Mucosa of stomach (tissue), 1 donor: ENCODE data around the gene MTHFD1.

Experiments
- H3K27me3 ChIP-seq: one replicate; pipeline ENCODE4 v1.7.0; 2013; ENCODE audit warnings: mild to moderate bottlenecking, low read length; ENCODE audit not compliant: control insufficient read depth, insufficient read depth
- H3K36me3 ChIP-seq: one replicate; pipeline ENCODE4 v1.7.0; 2013; ENCODE audit warnings: low read length; ENCODE audit not compliant: control insufficient read depth, insufficient read depth
- H3K4me1 ChIP-seq: one replicate; pipeline ENCODE4 v1.7.0; 2013; ENCODE audit warnings: mild to moderate bottlenecking, low read length; ENCODE audit not compliant: control insufficient read depth, insufficient read depth
- H3K4me3 ChIP-seq: one replicate; pipeline ENCODE4 v1.7.0; 2013; ENCODE audit warnings: low read length
- H3K9ac ChIP-seq: one replicate; pipeline ENCODE4 v1.7.0; 2013; ENCODE audit warnings: mild to moderate bottlenecking, low read length, moderate library complexity
- H3K9me3 ChIP-seq: one replicate; pipeline ENCODE4 v1.7.0; 2013; ENCODE audit warnings: mild to moderate bottlenecking, low read length, moderate library complexity; ENCODE audit not compliant: control insufficient read depth
- donor health status: Pancreatic carcinoma.

Gene MTHFD1

DNA sequence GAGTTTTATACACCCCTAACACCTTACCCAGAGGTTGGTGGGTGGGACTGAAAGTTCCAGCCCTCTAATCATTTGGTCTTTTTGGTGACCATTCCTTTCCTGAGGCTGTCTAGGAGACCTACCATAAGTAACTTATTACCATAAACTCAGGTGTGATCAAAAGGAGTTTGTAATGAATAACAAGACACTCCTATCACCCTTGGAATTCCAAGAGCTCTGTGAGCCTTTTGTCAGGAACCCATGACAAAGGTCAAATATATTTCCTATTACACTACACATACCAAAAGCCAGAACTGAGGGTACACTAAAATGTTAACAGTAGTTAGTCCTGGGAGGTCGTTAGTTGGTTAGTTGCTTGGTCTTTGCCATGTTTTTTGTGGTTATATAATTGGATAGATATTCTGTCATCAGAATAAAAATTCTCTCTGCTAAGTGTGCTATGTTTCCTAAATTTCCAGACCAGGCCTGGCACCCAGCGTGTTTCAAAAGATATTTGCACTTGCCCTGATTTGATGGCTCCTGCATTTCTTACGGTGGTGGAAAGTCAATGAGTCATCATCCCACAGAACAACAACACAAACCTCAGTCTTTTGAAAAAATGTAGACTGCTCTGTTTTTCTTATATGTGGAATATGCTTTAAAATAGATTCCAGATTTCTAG, 50.2 kb downstream of the MTHFD1 start:
- Histone ChIP-seq H3K9me3 (no peaks in the 10 kb centered on the region), H3K27me3 (no peaks in the 10 kb centered on the region), H3K36me3 (no peaks in the 10 kb centered on the region), H3K4me3 (no peak overlapping the region), H3K9ac (no peak overlapping the region), H3K4me1 (no peaks in the 10 kb centered on the region)

GRCh38 chr14:64439141-64439540, 51.0 kb downstream of the MTHFD1 start:
- Histone ChIP-seq H3K36me3 (no peaks in the 10 kb centered on the region), H3K9ac (no peak overlapping the region), H3K27me3 (no peaks in the 10 kb centered on the region), H3K4me1 (no peaks in the 10 kb centered on the region), H3K9me3 (no peaks in the 10 kb centered on the region), H3K4me3 (no peak overlapping the region)

DNA sequence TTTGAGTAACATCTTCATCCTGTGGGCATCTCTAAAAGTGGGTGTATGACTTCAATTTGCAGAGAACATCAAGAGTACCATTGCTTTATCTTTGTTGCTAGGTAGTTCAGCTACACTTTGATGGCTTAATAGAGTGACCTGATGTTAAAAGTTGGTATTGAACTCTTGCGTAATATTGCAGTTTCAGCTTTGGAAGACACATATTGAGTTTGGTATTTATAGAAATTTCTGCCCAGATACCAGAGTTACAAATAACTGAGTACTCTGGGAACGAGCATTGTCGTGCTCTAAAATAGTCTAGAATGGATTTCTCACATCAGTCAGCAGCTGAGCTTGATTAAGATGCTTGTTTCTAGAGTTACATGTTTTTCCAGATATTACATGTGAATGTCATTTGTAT, 52.3 kb downstream of the MTHFD1 start:
- H3K4me1 ChIP-seq = no peaks in the 10 kb centered on the region
- H3K36me3 ChIP-seq = no peaks in the 10 kb centered on the region
- H3K27me3 ChIP-seq = no peaks in the 10 kb centered on the region
- H3K9me3 ChIP-seq = no peaks in the 10 kb centered on the region
- H3K4me3 ChIP-seq = no peak overlapping the region
- H3K9ac ChIP-seq = no peak overlapping the region

DNA sequence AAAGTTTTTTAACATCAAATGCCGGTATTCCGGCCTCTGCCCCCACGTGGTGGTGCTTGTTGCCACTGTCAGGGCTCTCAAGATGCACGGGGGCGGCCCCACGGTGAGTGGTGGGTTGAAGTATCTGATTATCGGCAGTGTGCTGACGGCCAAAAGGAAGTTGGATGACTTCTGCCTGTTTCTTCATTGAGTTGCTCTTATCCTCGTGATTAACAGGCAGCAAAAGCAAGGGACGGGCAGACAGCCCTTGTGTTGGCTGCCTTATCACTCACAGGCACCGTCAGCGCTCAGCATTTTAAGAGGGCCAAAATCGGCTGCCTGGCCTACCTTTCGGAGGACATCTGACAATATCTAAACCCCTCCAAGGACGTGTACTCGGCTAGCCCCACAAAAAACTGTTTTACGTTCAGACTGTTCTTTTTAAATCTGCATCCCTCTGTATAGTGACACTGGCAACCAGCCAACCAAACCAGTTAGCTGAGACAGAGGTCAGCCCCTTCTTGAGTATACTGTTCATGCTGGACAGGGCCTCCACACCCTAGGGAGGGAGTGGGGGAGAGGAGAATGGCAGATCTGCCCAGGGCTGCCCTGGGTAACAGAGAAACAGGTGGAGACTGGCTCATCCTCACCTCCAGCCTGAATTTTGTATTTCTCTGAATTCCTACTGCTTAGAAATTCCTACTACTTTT, 54.3 kb downstream of the MTHFD1 start:
- H3K9me3 ChIP-seq = no peaks in the 10 kb centered on the region
- no peaks in the 10 kb centered on the region for H3K27me3 ChIP-seq
- H3K36me3 ChIP-seq = no peaks in the 10 kb centered on the region
- H3K4me1 ChIP-seq = no peaks in the 10 kb centered on the region
- no peak overlapping the region for H3K9ac ChIP-seq
- no peak overlapping the region for H3K4me3 ChIP-seq

GRCh38 chr14:64444140-64444539, 56.0 kb downstream of the MTHFD1 start:
- Histone ChIP-seq H3K9me3 (no peaks in the 10 kb centered on the region), H3K9ac (no peak overlapping the region), H3K4me3 (no peak overlapping the region), H3K27me3 (no peaks in the 10 kb centered on the region), H3K4me1 (no peaks in the 10 kb centered on the region), H3K36me3 (no peaks in the 10 kb centered on the region)

DNA sequence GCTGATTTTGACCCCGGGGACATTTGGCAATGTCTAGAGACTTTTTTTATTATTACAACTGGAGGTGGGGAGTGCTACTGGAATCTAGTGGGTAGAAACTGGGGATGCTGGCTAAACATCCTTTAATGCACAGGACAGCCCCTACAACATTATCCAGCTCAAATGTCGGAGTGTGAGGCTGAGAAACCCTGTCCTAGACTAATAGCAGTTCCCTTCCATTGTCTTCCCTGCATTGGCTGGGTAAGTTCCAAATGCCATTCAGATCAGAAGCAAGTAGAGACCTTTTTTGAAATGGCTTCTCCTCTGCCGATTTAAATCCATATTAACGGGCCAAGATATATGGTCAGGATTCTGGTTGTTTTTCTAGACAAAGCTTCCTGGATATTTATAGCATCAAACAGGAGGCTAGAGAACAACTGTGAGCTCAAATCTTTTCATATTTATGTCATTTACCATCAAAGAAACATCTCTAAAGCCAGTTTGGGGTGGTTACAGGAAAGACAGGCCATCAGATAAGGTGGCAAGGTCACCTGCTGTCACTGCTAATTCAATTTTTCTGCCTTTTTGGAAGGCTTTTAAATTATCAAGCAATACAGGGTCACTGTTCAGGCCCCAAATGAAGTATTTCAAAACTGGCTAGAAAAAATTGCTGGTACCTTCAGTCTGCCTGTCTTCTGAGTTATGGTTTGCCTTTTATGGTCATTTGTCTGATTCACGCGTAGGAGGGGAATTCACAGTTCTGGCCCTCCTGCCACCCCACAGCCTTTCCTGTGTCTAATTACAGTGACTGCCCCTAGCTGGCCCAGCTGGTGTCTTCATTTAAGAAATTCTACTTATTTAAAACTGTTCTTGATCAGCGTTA, 57.1 kb downstream of the MTHFD1 start:
- Histone ChIP-seq H3K4me1 (no peaks in the 10 kb centered on the region), H3K9me3 (no peaks in the 10 kb centered on the region), H3K36me3 (no peaks in the 10 kb centered on the region), H3K27me3 (no peaks in the 10 kb centered on the region), H3K9ac (no peak overlapping the region), H3K4me3 (no peak overlapping the region)

GRCh38 chr14:64447876-64448670, 59.9 kb downstream of the MTHFD1 start:
- Histone ChIP-seq H3K4me1 (no peaks in the 10 kb centered on the region), H3K9me3 (no peaks in the 10 kb centered on the region), H3K27me3 (no peaks in the 10 kb centered on the region), H3K4me3 (no peak overlapping the region), H3K9ac (no peak overlapping the region), H3K36me3 (no peaks in the 10 kb centered on the region)

DNA sequence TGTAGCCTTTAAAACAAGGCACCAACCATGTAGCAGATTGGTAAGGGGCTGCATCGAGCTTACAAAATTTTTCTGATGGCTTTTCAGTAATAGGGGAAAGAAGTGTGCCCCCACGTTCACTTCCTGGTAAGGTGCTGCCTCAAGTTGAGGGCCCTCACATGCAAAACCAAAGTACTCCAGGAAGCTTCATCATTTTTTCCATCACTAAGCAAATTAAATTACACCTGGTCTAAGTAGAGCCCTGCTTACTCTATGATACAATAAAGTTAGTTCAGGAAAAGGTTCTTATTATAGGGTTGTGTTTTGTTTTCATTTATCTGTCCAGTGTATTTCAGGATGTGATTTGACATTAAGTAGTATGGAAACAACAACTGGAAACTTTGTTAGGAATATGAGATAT, 62.1 kb downstream of the MTHFD1 start:
- no peak overlapping the region for H3K4me3 ChIP-seq
- no peaks in the 10 kb centered on the region for H3K9me3 ChIP-seq
- H3K36me3 ChIP-seq = no peaks in the 10 kb centered on the region
- no peaks in the 10 kb centered on the region for H3K27me3 ChIP-seq
- H3K9ac ChIP-seq = no peak overlapping the region
- no peaks in the 10 kb centered on the region for H3K4me1 ChIP-seq

DNA sequence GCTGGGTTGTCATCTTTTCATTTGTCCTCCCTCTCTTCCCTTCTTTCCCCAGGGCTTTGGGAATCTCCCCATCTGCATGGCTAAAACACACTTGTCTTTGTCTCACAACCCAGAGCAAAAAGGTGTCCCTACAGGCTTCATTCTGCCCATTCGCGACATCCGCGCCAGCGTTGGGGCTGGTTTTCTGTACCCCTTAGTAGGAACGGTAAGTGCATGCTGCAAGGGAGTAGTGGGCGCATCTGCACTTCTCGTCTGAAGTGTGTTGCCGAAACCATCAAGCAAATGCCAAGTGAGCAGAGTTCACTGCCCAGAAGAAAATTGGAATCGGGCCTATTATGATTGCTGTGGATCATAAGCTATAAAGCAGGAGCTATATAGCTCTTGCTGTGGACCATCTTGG, 66.5 kb downstream of the MTHFD1 start:
- no peak overlapping the region for H3K4me3 ChIP-seq
- no peaks in the 10 kb centered on the region for H3K27me3 ChIP-seq
- H3K9me3 ChIP-seq = no peaks in the 10 kb centered on the region
- no peak overlapping the region for H3K9ac ChIP-seq
- no peaks in the 10 kb centered on the region for H3K4me1 ChIP-seq
- H3K36me3 ChIP-seq = no peaks in the 10 kb centered on the region

DNA sequence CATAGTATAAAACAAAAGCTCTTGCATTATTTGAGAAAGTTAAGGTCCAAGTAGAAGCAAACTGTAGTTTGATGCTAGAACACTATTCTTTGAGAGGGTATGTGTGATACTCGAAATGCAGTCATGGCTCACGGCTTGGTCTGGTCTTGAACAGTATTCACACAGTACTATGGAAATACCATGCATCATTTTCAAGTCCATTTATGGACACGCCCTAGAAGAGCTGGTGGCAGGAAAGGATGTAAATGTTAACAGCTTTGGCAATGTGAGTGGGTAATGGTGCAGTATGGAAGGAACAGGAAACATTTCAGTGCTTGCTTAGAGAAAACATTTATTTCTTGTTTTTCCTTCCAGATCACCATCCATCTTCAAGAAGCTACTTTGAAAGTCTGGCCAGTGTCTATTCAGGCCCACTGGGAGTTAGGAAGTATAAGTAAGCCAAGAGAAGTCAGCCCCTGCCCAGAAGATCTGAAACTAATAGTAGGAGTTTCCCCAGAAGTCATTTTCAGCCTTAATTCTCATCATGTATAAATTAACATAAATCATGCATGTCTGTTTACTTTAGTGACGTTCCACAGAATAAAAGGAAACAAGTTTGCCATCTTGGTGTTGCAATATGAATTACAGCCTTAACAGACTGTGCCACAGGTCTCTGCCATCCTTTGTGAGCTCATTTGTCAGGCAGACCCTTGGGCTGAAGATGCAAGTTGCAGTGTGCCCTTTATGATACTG, 71.4 kb downstream of the MTHFD1 start:
- no peaks in the 10 kb centered on the region for H3K9me3 ChIP-seq
- H3K9ac ChIP-seq = no peak overlapping the region
- H3K4me3 ChIP-seq = no peak overlapping the region
- no peaks in the 10 kb centered on the region for H3K36me3 ChIP-seq
- H3K27me3 ChIP-seq = no peaks in the 10 kb centered on the region
- no peaks in the 10 kb centered on the region for H3K4me1 ChIP-seq

DNA sequence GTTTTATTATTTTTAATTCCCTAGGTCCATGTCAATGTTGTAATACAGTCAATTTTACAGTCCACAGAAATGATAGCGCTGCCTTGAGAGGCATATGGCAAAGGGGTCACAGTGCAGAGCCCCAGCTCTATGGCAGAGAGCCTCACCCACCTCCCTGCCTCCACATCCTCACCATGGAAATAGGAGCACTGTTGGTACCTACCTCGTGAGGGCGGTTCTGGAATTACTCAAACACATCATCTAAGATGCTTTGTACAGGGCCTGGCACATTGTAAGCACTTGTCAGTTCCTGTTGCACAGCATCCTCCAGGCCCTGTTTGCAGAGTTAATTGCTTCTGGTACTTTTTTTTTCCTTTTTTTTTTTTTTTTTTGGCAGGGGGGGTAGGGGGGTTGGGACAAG, 73.1 kb downstream of the MTHFD1 start:
- H3K4me3 ChIP-seq = no peak overlapping the region
- H3K27me3 ChIP-seq = no peaks in the 10 kb centered on the region

More for the DNA sequence above, 73.1 kb downstream of the MTHFD1 start:
- Histone ChIP-seq H3K4me1 (peaks cover 7% of the 10 kb centered on the region), H3K9ac (no peak overlapping the region), H3K36me3 (no peaks in the 10 kb centered on the region), H3K9me3 (no peaks in the 10 kb centered on the region)
